ENCODE measurements around the gene GLT6D1.

The GLT6D1 gene

DNA sequence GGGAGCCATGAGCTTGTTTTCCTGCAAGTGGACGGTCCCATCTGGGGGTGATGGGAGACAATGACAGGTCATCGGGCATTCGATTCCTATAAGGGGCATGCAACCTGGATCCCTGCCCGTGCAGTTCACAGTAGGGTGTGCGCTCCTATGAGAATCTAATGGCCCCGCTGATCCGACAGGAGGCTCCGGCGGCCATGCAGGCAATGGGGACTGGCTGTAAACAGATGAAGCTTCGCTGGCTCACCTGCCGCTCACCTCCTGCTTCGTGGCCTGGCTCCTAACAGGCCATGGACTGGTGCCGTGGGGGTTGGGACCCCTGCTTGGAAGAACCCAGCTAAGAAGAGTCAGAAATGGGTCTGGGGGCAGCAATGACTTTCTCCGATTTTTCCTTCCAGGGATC is 56.8 kb downstream of the GLT6D1 start:
- Histone ChIP-seq H3K9me2 (replicated peaks; ENCODE audit: insufficient read depth, low read length) (no peaks in the 10 kb centered on the region), H3K36me3 (replicated peaks; ENCODE audit: insufficient read depth, low read length) (no peaks in the 10 kb centered on the region), H3K9ac (ENCODE audit: low read length) (no peak overlapping the region), H3K79me2 (ENCODE audit: low read length) (no peaks in the 10 kb centered on the region), H2AFZ (ENCODE audit: low read length) (no peak overlapping the region), H3K4me1 (ENCODE audit: low read length) (peaks cover 26% of the 10 kb centered on the region), H3K4me3 (ENCODE audit: low read length) (no peak overlapping the region), H3K9me3 (replicated peaks; ENCODE audit: insufficient read depth, low read length) (no peaks in the 10 kb centered on the region), H3K4me2 (ENCODE audit: low read depth, low read length) (no peak overlapping the region), H3F3A (ENCODE audit: insufficient read depth, low read length) (peaks cover 22% of the 10 kb centered on the region), H3K27me3 (replicated peaks; ENCODE audit: insufficient read depth, low read length) (no peaks in the 10 kb centered on the region), H4K20me1 (ENCODE audit: insufficient read depth, low read length) (no peaks in the 10 kb centered on the region), H3K27ac (ENCODE audit: low read length) (no peak overlapping the region)
- TF ChIP-seq, protein P1, sequence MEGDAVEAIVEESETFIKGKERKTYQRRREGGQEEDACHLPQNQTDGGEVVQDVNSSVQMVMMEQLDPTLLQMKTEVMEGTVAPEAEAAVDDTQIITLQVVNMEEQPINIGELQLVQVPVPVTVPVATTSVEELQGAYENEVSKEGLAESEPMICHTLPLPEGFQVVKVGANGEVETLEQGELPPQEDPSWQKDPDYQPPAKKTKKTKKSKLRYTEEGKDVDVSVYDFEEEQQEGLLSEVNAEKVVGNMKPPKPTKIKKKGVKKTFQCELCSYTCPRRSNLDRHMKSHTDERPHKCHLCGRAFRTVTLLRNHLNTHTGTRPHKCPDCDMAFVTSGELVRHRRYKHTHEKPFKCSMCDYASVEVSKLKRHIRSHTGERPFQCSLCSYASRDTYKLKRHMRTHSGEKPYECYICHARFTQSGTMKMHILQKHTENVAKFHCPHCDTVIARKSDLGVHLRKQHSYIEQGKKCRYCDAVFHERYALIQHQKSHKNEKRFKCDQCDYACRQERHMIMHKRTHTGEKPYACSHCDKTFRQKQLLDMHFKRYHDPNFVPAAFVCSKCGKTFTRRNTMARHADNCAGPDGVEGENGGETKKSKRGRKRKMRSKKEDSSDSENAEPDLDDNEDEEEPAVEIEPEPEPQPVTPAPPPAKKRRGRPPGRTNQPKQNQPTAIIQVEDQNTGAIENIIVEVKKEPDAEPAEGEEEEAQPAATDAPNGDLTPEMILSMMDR (IDR thresholded peaks at IDR 0.05; ENCODE audit: low read length), result no peak
- TF ChIP-seq EZH2phosphoT487 (IDR thresholded peaks at IDR 0.05; ENCODE audit: low read length), result no peak
- no peak for TF ChIP-seq EZH2 (optimal IDR thresholded peaks at IDR 0.05; ENCODE audit: low read depth, low read length)
- no peak for DNase-seq

DNA sequence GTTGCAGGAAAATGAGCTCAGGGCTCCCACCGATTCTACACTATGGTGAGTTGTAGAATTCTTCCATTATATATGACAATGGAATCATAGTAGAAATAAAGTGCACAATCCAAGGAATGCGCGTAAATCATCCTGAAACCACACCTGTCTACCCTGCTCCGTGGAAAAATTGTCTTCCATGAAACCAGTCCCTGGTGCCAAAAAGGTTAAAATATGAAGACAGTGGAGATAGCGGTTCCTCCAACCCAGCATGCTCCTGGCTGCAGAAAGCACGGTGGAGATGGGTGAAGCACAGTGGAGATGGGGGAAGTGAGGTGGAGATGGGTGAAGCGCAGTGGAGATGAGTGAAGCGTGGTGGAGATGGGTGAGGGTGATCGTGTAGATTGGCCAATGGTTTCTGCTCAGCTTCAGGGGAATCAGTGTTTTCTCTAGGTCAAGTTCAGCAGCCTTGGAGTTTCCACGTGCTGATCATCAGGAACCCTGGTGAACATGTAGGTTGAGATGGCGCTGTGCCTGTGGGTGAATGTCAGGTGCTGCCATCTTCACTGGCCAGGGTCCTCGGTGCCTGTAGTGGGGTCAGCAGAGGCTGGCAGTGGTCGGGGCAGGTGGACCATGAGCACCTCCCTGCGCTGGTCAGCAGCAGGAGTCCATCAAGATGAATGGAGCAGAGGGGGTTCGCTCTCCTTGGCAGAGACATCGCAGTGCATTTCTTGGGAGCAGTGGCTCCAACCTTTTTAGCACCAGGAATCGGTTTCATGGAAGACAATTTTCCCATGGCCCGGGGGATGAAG is 57.5 kb downstream of the GLT6D1 start:
- H3K79me2 ChIP-seq (ENCODE audit: low read length), result no peaks in the 10 kb centered on the region
- no peak for DNase-seq
- H3K9me2 ChIP-seq (replicated peaks; ENCODE audit: insufficient read depth, low read length), result no peaks in the 10 kb centered on the region
- peaks cover 26% of the 10 kb centered on the region for H3K4me1 ChIP-seq (ENCODE audit: low read length)
- peaks cover 22% of the 10 kb centered on the region for H3F3A ChIP-seq (ENCODE audit: insufficient read depth, low read length)
- no peaks in the 10 kb centered on the region for H3K27me3 ChIP-seq (replicated peaks; ENCODE audit: insufficient read depth, low read length)
- H3K9me3 ChIP-seq (replicated peaks; ENCODE audit: insufficient read depth, low read length), result no peaks in the 10 kb centered on the region
- TF ChIP-seq, protein P1 (IDR thresholded peaks at IDR 0.05; ENCODE audit: low read length), result no peak
- TF ChIP-seq EZH2 (optimal IDR thresholded peaks at IDR 0.05; ENCODE audit: low read depth, low read length), result no peak
- TF ChIP-seq EZH2phosphoT487 (IDR thresholded peaks at IDR 0.05; ENCODE audit: low read length), result no peak
- no peak overlapping the region for H3K4me2 ChIP-seq (ENCODE audit: low read depth, low read length)
- H3K36me3 ChIP-seq (replicated peaks; ENCODE audit: insufficient read depth, low read length), result no peaks in the 10 kb centered on the region
- H3K9ac ChIP-seq (ENCODE audit: low read length), result no peak overlapping the region
- H4K20me1 ChIP-seq (ENCODE audit: insufficient read depth, low read length), result no peaks in the 10 kb centered on the region
- no peak overlapping the region for H3K4me3 ChIP-seq (ENCODE audit: low read length)
- H2AFZ ChIP-seq (ENCODE audit: low read length), result no peak overlapping the region
- no peak overlapping the region for H3K27ac ChIP-seq (ENCODE audit: low read length)

DNA sequence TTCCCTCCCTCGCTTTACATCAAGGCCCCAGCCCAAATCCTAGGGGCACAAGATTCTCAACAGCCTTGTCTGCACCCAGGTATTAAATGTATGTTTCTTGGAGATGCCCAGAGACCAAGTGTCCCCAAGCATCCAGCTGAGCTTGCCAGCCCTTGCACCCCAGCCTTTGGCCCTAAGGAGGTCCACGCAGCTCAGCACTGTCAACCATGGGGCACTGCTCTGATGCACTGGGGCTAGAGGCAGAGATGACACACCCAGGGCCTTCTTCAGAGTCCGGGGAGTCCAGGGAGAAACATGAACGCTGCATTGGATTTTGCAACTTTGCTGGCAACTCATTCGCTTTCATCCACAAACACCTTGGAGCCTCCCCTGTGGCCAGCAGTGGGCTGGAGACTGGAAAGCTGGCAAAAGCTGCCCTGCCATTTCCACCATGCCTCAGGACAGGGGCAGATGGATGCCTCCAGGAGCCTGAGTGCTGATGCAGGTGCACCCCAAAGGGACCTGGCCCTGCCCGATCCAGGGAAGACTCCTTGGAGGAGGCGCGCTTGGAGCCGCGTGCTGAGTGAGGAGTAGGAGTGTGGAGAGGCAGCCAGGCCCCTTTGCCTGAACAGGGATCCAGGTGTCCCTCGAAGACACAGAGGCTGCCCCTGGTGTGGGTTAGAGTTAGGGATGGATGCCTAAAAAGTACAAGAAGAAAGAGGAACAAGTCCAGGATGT is 58.5 kb downstream of the GLT6D1 start:
- Histone ChIP-seq H3K79me2 (ENCODE audit: low read length) (no peaks in the 10 kb centered on the region), H2AFZ (ENCODE audit: low read length) (peak overlapping the region; percentile 7; the same call in 1 of the 2 replicates), H3K36me3 (replicated peaks; ENCODE audit: insufficient read depth, low read length) (no peaks in the 10 kb centered on the region), H3K4me1 (ENCODE audit: low read length) (peaks cover 26% of the 10 kb centered on the region), H3K9me2 (replicated peaks; ENCODE audit: insufficient read depth, low read length) (no peaks in the 10 kb centered on the region), H3K9me3 (replicated peaks; ENCODE audit: insufficient read depth, low read length) (no peaks in the 10 kb centered on the region), H3K9ac (ENCODE audit: low read length) (peak overlapping the region; percentile 19; the same call in 1 of the 2 replicates), H3F3A (ENCODE audit: insufficient read depth, low read length) (peaks cover 22% of the 10 kb centered on the region), H4K20me1 (ENCODE audit: insufficient read depth, low read length) (no peaks in the 10 kb centered on the region), H3K4me2 (ENCODE audit: low read depth, low read length) (peak overlapping the region; percentile 63), H3K27me3 (replicated peaks; ENCODE audit: insufficient read depth, low read length) (no peaks in the 10 kb centered on the region), H3K4me3 (ENCODE audit: low read length) (no peak overlapping the region; the same call in 1 of the 2 replicates), H3K27ac (ENCODE audit: low read length) (peak overlapping the region; percentile 90)
- no peak for TF ChIP-seq EZH2 (optimal IDR thresholded peaks at IDR 0.05; ENCODE audit: low read depth, low read length)
- TF ChIP-seq, protein P1 (IDR thresholded peaks at IDR 0.05; ENCODE audit: low read length), result no peak
- no peak for TF ChIP-seq EZH2phosphoT487 (IDR thresholded peaks at IDR 0.05; ENCODE audit: low read length)
- no peak for DNase-seq

Data from MM.1S (cell line).